PC-9 (cell line): Measurements from ENCODE around the gene CCL4. TPM values are rescaled to one million over a fixed set of nuclear protein-coding genes. Genes with fewer than 3 reads are reported as not detected.

Source experiments
- BruUV-seq: library from RNA; stranded (reverse); fragments of 400-500 nt; replicated peaks from 2 replicates; lab custom pipeline; 2021; lab: Mats Ljungman, UMichigan
- CTCF ChIA-PET: fragments of 300-600 bp; sonication (Branson Sonifier 250); formaldehyde crosslinking; loops from one replicate; lab custom pipeline; 2022; ENCODE audit warnings: antibody characterized with exemption; lab: Charles Lee
- POLR2A ChIA-PET: fragments of 300-600 bp; sonication (Branson Sonifier 250); formaldehyde crosslinking; loops from one replicate; lab custom pipeline; 2022; ENCODE audit warnings: antibody characterized with exemption; ENCODE audit not compliant: unreplicated experiment; lab: Charles Lee
- DNase-seq, 2 experiments: peaks; one replicate each; pipeline versions ENCODE4 v3.0.0 to v3.0.0-alpha.2; 2015 to 2022; ENCODE audit warnings: mixed read lengths in 1 of 2
- H2AFZ ChIP-seq: fragments of 200-600 bp; sonication (generic); 2 replicates; pipeline ENCODE4 v1.8.1; 2017; ENCODE audit warnings: antibody characterized with exemption
- H3F3A ChIP-seq: fragments of 200-600 bp; sonication (generic); 2 replicates; pipeline ENCODE4 v1.8.1; 2017; ENCODE audit warnings: antibody characterized with exemption, mild to moderate bottlenecking, low read depth; ENCODE audit not compliant: insufficient read depth
- H3K27ac ChIP-seq: fragments of 200-600 bp; sonication (generic); 2 replicates; pipeline ENCODE4 v1.6.1; 2016; ENCODE audit warnings: mixed run types
- H3K27me3 ChIP-seq: fragments of 200-600 bp; sonication (generic); 2 replicates; pipeline ENCODE4 v1.6.1; 2016; ENCODE audit warnings: low read depth, mixed run types; ENCODE audit not compliant: insufficient read depth
- H3K36me3 ChIP-seq: fragments of 200-600 bp; sonication (generic); 2 replicates; pipeline ENCODE4 v1.6.1; 2016; ENCODE audit warnings: low read depth, mixed run types
- H3K4me1 ChIP-seq: fragments of 200-600 bp; sonication (generic); replicated peaks from 2 replicates; pipeline ENCODE4 v1.6.1; 2016; ENCODE audit warnings: mixed run types; ENCODE audit not compliant: insufficient read depth
- H3K4me2 ChIP-seq: fragments of 200-600 bp; sonication (generic); 2 replicates; pipeline ENCODE4 v1.6.1; 2017; ENCODE audit warnings: mixed run types
- H3K4me3 ChIP-seq: fragments of 200-600 bp; sonication (generic); 2 replicates; pipeline ENCODE4 v1.6.1; 2016; ENCODE audit warnings: mixed run types
- H3K79me2 ChIP-seq: fragments of 200-600 bp; sonication (generic); 2 replicates; pipeline ENCODE4 v1.6.1; 2017; ENCODE audit warnings: low read depth, mixed run types
- H3K9me2 ChIP-seq: fragments of 200-600 bp; sonication (generic); 2 replicates; pipeline ENCODE4 v1.8.1; 2017; ENCODE audit warnings: mild to moderate bottlenecking; ENCODE audit not compliant: insufficient read depth
- H3K9me3 ChIP-seq: fragments of 200-600 bp; sonication (generic); 2 replicates; pipeline ENCODE4 v1.8.1; 2016; ENCODE audit warnings: low read depth; ENCODE audit not compliant: insufficient read depth
- H4K20me1 ChIP-seq: fragments of 200-600 bp; sonication (generic); 2 replicates; pipeline ENCODE4 v1.8.1; 2017; ENCODE audit not compliant: insufficient read depth
- CTCF ChIP-seq: fragments of 200-600 bp; sonication (generic); conservative IDR thresholded peaks from 2 replicates; pipeline ENCODE4 v1.6.1; 2017; ENCODE audit warnings: mixed run types, antibody characterized with exemption, mild to moderate bottlenecking, moderate library complexity
- EZH2 ChIP-seq: fragments of 200-600 bp; sonication (generic); IDR thresholded peaks from 2 replicates; pipeline ENCODE4 v1.8.0; 2017; ENCODE audit warnings: antibody characterized with exemption, low read depth
- intact Hi-C: fragments of 100-400 bp; cut with micrococcal nuclease; formaldehyde crosslinking; loops from one replicate; pipeline ENCODE4 v1.10.0; 2022; ENCODE audit not compliant: unreplicated experiment
- total RNA-seq: library from RNA; stranded (reverse); gene quantifications from 2 replicates; pipeline ENCODE4 v1.2.3, GENCODE V29; 2021

The CCL4 gene
- total RNA-seq, 1 experiment from 2014 or later, result not detected

- H3K9me3 ChIP-seq, result no peaks in the 10 kb centered on the region
- no peak overlapping the region for H3K27ac ChIP-seq
- no peak overlapping the region for H3K4me3 ChIP-seq
- H3F3A ChIP-seq, result no peaks in the 10 kb centered on the region
- no peak for DNase-seq
- H4K20me1 ChIP-seq, result no peaks in the 10 kb centered on the region
- no peaks in the 10 kb centered on the region for H3K4me1 ChIP-seq
- H3K79me2 ChIP-seq, result no peaks in the 10 kb centered on the region
- H3K9me2 ChIP-seq, result no peaks in the 10 kb centered on the region
- intact Hi-C loops, result no loop called here
- ChIA-PET POLR2A (no interaction called here), CTCF (no interaction called here)
- peaks cover 43% of the 10 kb centered on the region; the same call in 1 of the 2 replicates for H3K27me3 ChIP-seq
- TF ChIP-seq EZH2, result no peak
- TF ChIP-seq CTCF, result no peak
- no TSS peak for BruUV-seq
- H2AFZ ChIP-seq, result no peak overlapping the region
- H3K4me2 ChIP-seq, result no peak overlapping the region
- H3K36me3 ChIP-seq, result no peaks in the 10 kb centered on the region
These were observed 1.1 kb downstream of the CCL4 start for GRCh38 chr17:36104701-36105181.

GRCh38 chr17:36105781-36106492 is 2.3 kb downstream of the CCL4 start:
- DNase-seq, result no peak
- BruUV-seq, result no TSS peak
- no peak for TF ChIP-seq EZH2
- TF ChIP-seq CTCF, result no peak
- H3K9me2 ChIP-seq, result no peaks in the 10 kb centered on the region
- no peak overlapping the region for H3K27ac ChIP-seq
- ChIA-PET POLR2A (no interaction called here), CTCF (no interaction called here)
- H3K9me3 ChIP-seq, result no peaks in the 10 kb centered on the region
- H3K4me1 ChIP-seq, result no peaks in the 10 kb centered on the region
- intact Hi-C loops, result no loop called here
- no peaks in the 10 kb centered on the region for H3F3A ChIP-seq
- H3K4me2 ChIP-seq, result no peak overlapping the region
- no peaks in the 10 kb centered on the region for H3K36me3 ChIP-seq
- H3K4me3 ChIP-seq, result no peak overlapping the region
- no peaks in the 10 kb centered on the region for H3K79me2 ChIP-seq
- H3K27me3 ChIP-seq, result peaks cover 51% of the 10 kb centered on the region; the same call in 1 of the 2 replicates
- no peak overlapping the region for H2AFZ ChIP-seq
- no peaks in the 10 kb centered on the region for H4K20me1 ChIP-seq

- Histone ChIP-seq H2AFZ (no peak overlapping the region), H3K36me3 (no peaks in the 10 kb centered on the region), H3K9me3 (no peaks in the 10 kb centered on the region), H3K4me2 (no peak overlapping the region), H3F3A (no peaks in the 10 kb centered on the region), H3K4me3 (no peak overlapping the region), H3K27ac (no peak overlapping the region), H3K9me2 (no peaks in the 10 kb centered on the region), H4K20me1 (no peaks in the 10 kb centered on the region), H3K4me1 (no peaks in the 10 kb centered on the region), H3K79me2 (no peaks in the 10 kb centered on the region), H3K27me3 (peaks cover 51% of the 10 kb centered on the region; the same call in 1 of the 2 replicates)
- POLR2A ChIA-PET, result no interaction called here
- TF ChIP-seq EZH2 (no peak), CTCF (no peak)
- CTCF ChIA-PET, result no interaction called here
- DNase-seq, result no peak
- no TSS peak for BruUV-seq
- intact Hi-C loops, result no loop called here
These were observed 2.8 kb downstream of the CCL4 start for GRCh38 chr17:36106493-36106835.
